Hematopoietic multipotent progenitor cell (in vitro differentiated cells): Measurements from ENCODE around the gene USP16. TPM values are rescaled to one million over a fixed set of nuclear protein-coding genes. Genes with fewer than 3 reads are reported as not detected.

Source experiments
- DNase-seq, 3 donors: peaks; one replicate each; pipeline ENCODE4 v3.0.0-alpha.2; 2011 to 2015; ENCODE audit warnings: low read depth in 2 of 3, low spot score in 2 of 3
- total RNA-seq: library from RNA; depleted of rRNA; stranded (reverse); fragments of >200 nt; gene quantifications from one replicate; pipeline ENCODE4 v1.2.3, GENCODE V29; 2012

USP16 gene
- total RNA-seq, 1 donor, result 6.7 TPM

- DNase-seq, result no peak
Observed at GRCh38 chr21:29030909-29031308, 6.4 kb downstream of the USP16 start.

- no peak for DNase-seq
Observed at GRCh38 chr21:29033301-29033700, 8.8 kb downstream of the USP16 start.

GRCh38 chr21:29033871-29034270 lies 9.4 kb downstream of the USP16 start:
- DNase-seq, result no peak

GRCh38 chr21:29034678-29035077 lies 10.2 kb downstream of the USP16 start:
- DNase-seq, result no peak

GRCh38 chr21:29052224-29052623 lies 27.8 kb downstream of the USP16 start:
- DNase-seq, result no peak

- no peak for DNase-seq
Observed at GRCh38 chr21:29053011-29053553, 28.6 kb downstream of the USP16 start.

- DNase-seq, result no peak
Observed at GRCh38 chr21:29053656-29054055, 29.2 kb downstream of the USP16 start.

GRCh38 chr21:29055080-29055479 lies 30.6 kb downstream of the USP16 start:
- no peak for DNase-seq

GRCh38 chr21:29056005-29056404 lies 31.5 kb downstream of the USP16 start:
- DNase-seq, result no peak

GRCh38 chr21:29056538-29057050 lies 32.1 kb downstream of the USP16 start:
- no peak for DNase-seq

- no peak for DNase-seq
Observed at GRCh38 chr21:29064850-29065481, 40.5 kb downstream of the USP16 start.

GRCh38 chr21:29072873-29073221 lies 48.4 kb downstream of the USP16 start:
- peak in 2 of 3 donors; percentile 31 for DNase-seq

- DNase-seq, result peak; percentile 94 to 100 (median 100)
Observed at GRCh38 chr21:29073222-29074006, 48.9 kb downstream of the USP16 start, which contains the start of gene CCT8. TSS of gene CCT8 (minus strand) at chr21:29073648. CDS start at chr21:29073590, 58 bp downstream.

GRCh38 chr21:29074007-29074376 lies 49.5 kb downstream of the USP16 start:
- DNase-seq, result no peak

GRCh38 chr21:29074783-29075182 lies 50.3 kb downstream of the USP16 start:
- DNase-seq, result no peak

GRCh38 chr21:29075706-29076466 lies 51.4 kb downstream of the USP16 start:
- peak in 1 of 3 donors; percentile 58 for DNase-seq

- peak in 2 of 3 donors; percentile 41 to 80 for DNase-seq
Observed at GRCh38 chr21:29076731-29077640, 52.5 kb downstream of the USP16 start.

- DNase-seq, result peak in 1 of 3 donors; percentile 36
Observed at GRCh38 chr21:29077651-29078090, 53.2 kb downstream of the USP16 start.

- peak in 2 of 3 donors; percentile 57 to 88 for DNase-seq
Observed at GRCh38 chr21:29078869-29079767, 54.6 kb downstream of the USP16 start.
